Measurements from ENCODE around the gene KCNJ2.

Gene KCNJ2

DNA sequence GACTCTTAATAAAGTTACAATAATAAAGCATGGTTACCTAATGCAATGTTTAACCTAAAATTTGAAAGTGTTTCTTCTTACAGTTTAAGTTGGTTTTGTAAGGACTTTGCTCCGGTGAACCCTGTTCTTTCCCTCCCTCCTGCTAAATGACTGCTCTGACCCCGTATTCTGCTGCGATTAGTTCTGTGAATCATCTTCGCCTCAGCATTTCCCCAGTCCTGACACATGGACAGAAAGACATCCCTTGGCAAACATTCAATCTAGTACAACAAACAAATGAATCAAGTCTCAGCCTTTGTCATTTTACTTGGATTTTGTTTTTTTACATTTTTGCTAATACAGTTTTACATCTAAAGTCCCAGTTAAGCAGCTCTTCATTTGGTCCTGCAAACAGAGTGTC, 15.4 kb downstream of the KCNJ2 start:
- no peak overlapping the region for H3K9ac ChIP-seq
- H3K4me1 ChIP-seq = peaks cover 13% of the 10 kb centered on the region
- H2AFZ ChIP-seq = no peak overlapping the region
- TF ChIP-seq, protein P1, sequence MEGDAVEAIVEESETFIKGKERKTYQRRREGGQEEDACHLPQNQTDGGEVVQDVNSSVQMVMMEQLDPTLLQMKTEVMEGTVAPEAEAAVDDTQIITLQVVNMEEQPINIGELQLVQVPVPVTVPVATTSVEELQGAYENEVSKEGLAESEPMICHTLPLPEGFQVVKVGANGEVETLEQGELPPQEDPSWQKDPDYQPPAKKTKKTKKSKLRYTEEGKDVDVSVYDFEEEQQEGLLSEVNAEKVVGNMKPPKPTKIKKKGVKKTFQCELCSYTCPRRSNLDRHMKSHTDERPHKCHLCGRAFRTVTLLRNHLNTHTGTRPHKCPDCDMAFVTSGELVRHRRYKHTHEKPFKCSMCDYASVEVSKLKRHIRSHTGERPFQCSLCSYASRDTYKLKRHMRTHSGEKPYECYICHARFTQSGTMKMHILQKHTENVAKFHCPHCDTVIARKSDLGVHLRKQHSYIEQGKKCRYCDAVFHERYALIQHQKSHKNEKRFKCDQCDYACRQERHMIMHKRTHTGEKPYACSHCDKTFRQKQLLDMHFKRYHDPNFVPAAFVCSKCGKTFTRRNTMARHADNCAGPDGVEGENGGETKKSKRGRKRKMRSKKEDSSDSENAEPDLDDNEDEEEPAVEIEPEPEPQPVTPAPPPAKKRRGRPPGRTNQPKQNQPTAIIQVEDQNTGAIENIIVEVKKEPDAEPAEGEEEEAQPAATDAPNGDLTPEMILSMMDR (IDR thresholded peaks at IDR 0.05) = no peak
- no peak overlapping the region for H3K4me3 ChIP-seq (ENCODE audit: low read depth, low read length)
- H3K36me3 ChIP-seq (ENCODE audit: control insufficient read depth, insufficient read depth, low read length) = no peaks in the 10 kb centered on the region
- H3K27ac ChIP-seq = peak overlapping the region; percentile 63
- no peaks in the 10 kb centered on the region for H3K27me3 ChIP-seq (ENCODE audit: control insufficient read depth, insufficient read depth, low read length)
- H3K4me2 ChIP-seq (ENCODE audit: low read length) = no peak overlapping the region
- no peaks in the 10 kb centered on the region for H3K79me2 ChIP-seq
- H3K9me3 ChIP-seq (ENCODE audit: control insufficient read depth, low read length) = no peaks in the 10 kb centered on the region

- no peaks in the 10 kb centered on the region for H3K27me3 ChIP-seq (ENCODE audit: control insufficient read depth, insufficient read depth, low read length)
- peaks cover 13% of the 10 kb centered on the region for H3K4me1 ChIP-seq
These were observed 16.0 kb downstream of the KCNJ2 start for GRCh38 chr17:70185285-70185684.

DNA sequence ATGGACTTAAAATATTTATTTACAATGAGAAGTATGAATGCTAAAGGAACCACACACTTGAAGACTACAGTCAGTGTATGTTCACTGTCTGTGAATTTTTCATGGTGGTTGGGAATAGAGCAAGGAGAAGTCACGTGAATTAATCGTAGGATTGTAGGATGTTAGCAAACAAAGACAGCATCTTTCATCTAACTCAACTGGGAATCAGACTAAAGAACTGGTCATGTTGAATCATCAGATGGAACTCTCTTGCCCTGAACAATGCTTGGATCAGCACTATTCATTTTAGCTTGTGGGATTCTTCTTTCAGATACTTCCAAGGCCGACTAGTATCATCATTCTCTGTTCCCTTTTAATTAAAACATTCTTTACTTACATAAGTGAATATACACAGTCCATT, 18.1 kb downstream of the KCNJ2 start:
- H3K36me3 ChIP-seq (ENCODE audit: control insufficient read depth, insufficient read depth, low read length) = no peaks in the 10 kb centered on the region
- no peak overlapping the region for H3K4me3 ChIP-seq (ENCODE audit: low read depth, low read length)
- TF ChIP-seq, protein P1 (IDR thresholded peaks at IDR 0.05) = no peak

More at GRCh38 chr17:70185285-70185684, 16.0 kb downstream of the KCNJ2 start:
- TF ChIP-seq, protein P1 (IDR thresholded peaks at IDR 0.05) = no peak
- Histone ChIP-seq H2AFZ (no peak overlapping the region), H3K4me3 (ENCODE audit: low read depth, low read length) (no peak overlapping the region), H3K27ac (peak overlapping the region; percentile 63), H3K9ac (no peak overlapping the region), H3K4me2 (ENCODE audit: low read length) (no peak overlapping the region), H3K36me3 (ENCODE audit: control insufficient read depth, insufficient read depth, low read length) (no peaks in the 10 kb centered on the region), H3K9me3 (ENCODE audit: control insufficient read depth, low read length) (no peaks in the 10 kb centered on the region), H3K79me2 (no peaks in the 10 kb centered on the region)

DNA sequence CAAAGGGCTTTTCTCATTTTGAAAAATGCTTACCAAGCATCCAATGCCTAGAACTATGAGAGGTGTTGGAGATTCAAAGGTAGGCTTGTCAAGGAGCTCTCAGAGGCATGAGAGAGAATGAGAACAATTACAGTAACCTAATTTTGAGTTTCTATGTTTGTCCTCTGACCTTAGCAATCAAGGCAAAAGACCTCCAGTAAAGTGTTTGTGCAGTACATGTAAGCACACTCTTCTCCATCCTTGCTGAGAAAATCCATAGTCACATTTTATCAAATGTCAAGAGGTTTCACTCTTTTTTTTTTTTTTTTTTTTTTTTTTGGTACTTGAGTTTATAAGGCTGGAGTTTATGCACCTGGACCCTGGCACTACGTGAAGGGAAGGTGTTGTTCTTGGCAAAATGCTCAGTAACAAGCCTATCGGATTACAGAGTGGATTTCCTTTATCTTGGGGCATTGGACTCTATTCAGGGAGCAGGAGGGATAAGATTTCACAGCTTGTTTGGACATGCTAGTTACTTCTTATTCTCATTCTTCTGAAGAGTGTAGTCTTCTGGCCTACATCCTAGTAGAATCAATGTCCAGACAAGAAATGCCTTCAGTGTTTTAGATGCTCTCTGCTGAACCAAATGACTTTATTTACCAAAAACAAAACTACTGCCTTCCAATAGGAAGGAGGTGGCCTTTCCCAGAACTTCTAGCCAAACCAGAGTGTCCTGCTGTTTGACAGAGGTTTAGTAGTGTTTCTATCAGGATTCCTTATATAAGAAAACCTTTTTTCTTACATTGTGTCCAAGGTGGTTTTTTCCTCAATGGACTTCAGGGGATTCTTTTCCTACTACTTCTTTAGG, 21.9 kb downstream of the KCNJ2 start:
- peaks cover 8% of the 10 kb centered on the region for H3K4me1 ChIP-seq

More for the DNA sequence above, 18.1 kb downstream of the KCNJ2 start:
- H3K9me3 ChIP-seq (ENCODE audit: control insufficient read depth, low read length) = no peaks in the 10 kb centered on the region
- peaks cover 8% of the 10 kb centered on the region for H3K4me1 ChIP-seq
- no peaks in the 10 kb centered on the region for H3K27me3 ChIP-seq (ENCODE audit: control insufficient read depth, insufficient read depth, low read length)
- no peak overlapping the region for H3K4me2 ChIP-seq (ENCODE audit: low read length)
- no peak overlapping the region for H2AFZ ChIP-seq
- H3K27ac ChIP-seq = peak overlapping the region; percentile 63
- no peak overlapping the region for H3K9ac ChIP-seq
- H3K79me2 ChIP-seq = no peaks in the 10 kb centered on the region

More for the DNA sequence above, 21.9 kb downstream of the KCNJ2 start:
- Histone ChIP-seq H3K27ac (peak overlapping the region; percentile 50), H3K4me3 (ENCODE audit: low read depth, low read length) (no peak overlapping the region), H3K27me3 (ENCODE audit: control insufficient read depth, insufficient read depth, low read length) (no peaks in the 10 kb centered on the region), H3K79me2 (no peaks in the 10 kb centered on the region), H3K9me3 (ENCODE audit: control insufficient read depth, low read length) (no peaks in the 10 kb centered on the region), H3K9ac (no peak overlapping the region), H3K4me2 (ENCODE audit: low read length) (no peak overlapping the region), H2AFZ (no peak overlapping the region), H3K36me3 (ENCODE audit: control insufficient read depth, insufficient read depth, low read length) (no peaks in the 10 kb centered on the region)
- TF ChIP-seq, protein P1 (IDR thresholded peaks at IDR 0.05) = no peak
